HEK293T (cell line): ENCODE measurements around the gene B2M.

Experiments used
- CTCF ChIA-PET: fragments of 350-600 bp; formaldehyde crosslinking; extraction: SDS; loops from one replicate; lab custom pipeline; 2021; ENCODE audit warnings: antibody characterized with exemption, inconsistent platforms; lab: Yijun Ruan, JAX
- POLR2A ChIA-PET: fragments of 350-600 bp; formaldehyde crosslinking; extraction: SDS; loops from one replicate; lab custom pipeline; 2020; ENCODE audit warnings: antibody characterized with exemption, inconsistent platforms; lab: Yijun Ruan, JAX
- DNase-seq: peaks from one replicate; pipeline ENCODE4 v3.0.0; 2012; ENCODE audit warnings: mixed read lengths; ENCODE audit errors: extremely low spot score
- ARNT ChIP-seq: fragments of 450-650 bp; IDR thresholded peaks from 2 replicates; pipeline ENCODE4 v1.6.1; 2017; ENCODE audit warnings: mild to moderate bottlenecking
- BHLHE40 ChIP-seq: fragments of 450-650 bp; IDR thresholded peaks from 2 replicates; pipeline ENCODE4 v1.6.1; 2016; ENCODE audit warnings: mild to moderate bottlenecking, moderate library complexity, borderline replicate concordance
- CTBP1 ChIP-seq: fragments of 450-650 bp; IDR thresholded peaks from 2 replicates; pipeline ENCODE4 v1.6.1; 2016; ENCODE audit warnings: borderline replicate concordance
- ELF4 ChIP-seq: fragments of 450-650 bp; IDR thresholded peaks from 2 replicates; pipeline ENCODE4 v1.6.1; 2017; ENCODE audit warnings: antibody characterized with exemption
- FOXA1 ChIP-seq: fragments of 450-650 bp; IDR thresholded peaks from 2 replicates; pipeline ENCODE4 v1.6.1; 2016; ENCODE audit warnings: mild to moderate bottlenecking
- FOXK2 ChIP-seq: fragments of 450-650 bp; IDR thresholded peaks from 2 replicates; pipeline ENCODE4 v1.6.1; 2016; ENCODE audit warnings: mild to moderate bottlenecking
- FOXM1 ChIP-seq: fragments of 450-650 bp; IDR thresholded peaks from 2 replicates; pipeline ENCODE4 v1.6.1; 2017; ENCODE audit warnings: mild to moderate bottlenecking, borderline replicate concordance
- HDGF ChIP-seq: fragments of 450-650 bp; IDR thresholded peaks from 2 replicates; pipeline ENCODE4 v1.6.1; 2017; ENCODE audit warnings: antibody characterized with exemption, borderline replicate concordance
- L3MBTL2 ChIP-seq: fragments of 450-650 bp; conservative IDR thresholded peaks from 2 replicates; pipeline ENCODE4 v1.6.1; 2016; ENCODE audit warnings: mild to moderate bottlenecking
- LEF1 ChIP-seq: fragments of 450-650 bp; IDR thresholded peaks from 2 replicates; pipeline ENCODE4 v1.6.1; 2017; ENCODE audit warnings: mild to moderate bottlenecking, borderline replicate concordance
- NFRKB ChIP-seq: fragments of 450-650 bp; IDR thresholded peaks from 2 replicates; pipeline ENCODE4 v1.6.1; 2016; ENCODE audit warnings: mild to moderate bottlenecking, moderate library complexity
- PKNOX1 ChIP-seq: fragments of 450-650 bp; IDR thresholded peaks from 2 replicates; pipeline ENCODE4 v1.6.1; 2016
- SP1 ChIP-seq: fragments of 450-650 bp; IDR thresholded peaks from 2 replicates; pipeline ENCODE4 v1.6.1; 2017
- SUZ12 ChIP-seq: fragments of 450-650 bp; IDR thresholded peaks from 2 replicates; pipeline ENCODE4 v1.6.1; 2016; ENCODE audit warnings: mild to moderate bottlenecking
- TARDBP ChIP-seq: fragments of 450-650 bp; IDR thresholded peaks from 2 replicates; pipeline ENCODE4 v1.6.1; 2016
- ZNF384 ChIP-seq: fragments of 450-650 bp; IDR thresholded peaks from 2 replicates; pipeline ENCODE4 v1.6.1; 2016

Gene B2M

DNA sequence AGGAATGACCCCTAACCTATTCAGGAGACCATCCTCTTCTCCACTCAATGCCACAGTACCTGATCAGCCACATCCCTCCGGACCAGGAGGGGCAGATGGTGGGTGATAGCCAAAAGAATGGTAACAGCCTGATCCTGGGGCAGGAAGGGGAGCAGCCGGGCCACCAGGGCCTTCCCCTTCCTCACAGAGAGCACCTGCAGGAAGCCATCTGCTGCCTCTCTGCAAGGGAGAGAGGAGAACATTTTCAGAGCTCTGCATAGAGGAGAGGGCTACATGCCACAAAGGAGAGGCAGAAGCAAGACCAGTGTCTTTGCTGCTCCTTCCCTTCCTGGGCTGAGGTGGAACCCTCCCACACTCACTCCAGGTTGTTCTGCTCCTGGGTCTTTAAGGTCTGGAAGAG is 42.4 kb upstream of the B2M start:
- no peak for DNase-seq
- CTCF ChIA-PET: no interaction called here
- TF ChIP-seq BHLHE40: no peak
- no peak for TF ChIP-seq FOXK2
- TF ChIP-seq LEF1: no peak
- TF ChIP-seq FOXM1: no peak
- POLR2A ChIA-PET: no interaction called here

DNA sequence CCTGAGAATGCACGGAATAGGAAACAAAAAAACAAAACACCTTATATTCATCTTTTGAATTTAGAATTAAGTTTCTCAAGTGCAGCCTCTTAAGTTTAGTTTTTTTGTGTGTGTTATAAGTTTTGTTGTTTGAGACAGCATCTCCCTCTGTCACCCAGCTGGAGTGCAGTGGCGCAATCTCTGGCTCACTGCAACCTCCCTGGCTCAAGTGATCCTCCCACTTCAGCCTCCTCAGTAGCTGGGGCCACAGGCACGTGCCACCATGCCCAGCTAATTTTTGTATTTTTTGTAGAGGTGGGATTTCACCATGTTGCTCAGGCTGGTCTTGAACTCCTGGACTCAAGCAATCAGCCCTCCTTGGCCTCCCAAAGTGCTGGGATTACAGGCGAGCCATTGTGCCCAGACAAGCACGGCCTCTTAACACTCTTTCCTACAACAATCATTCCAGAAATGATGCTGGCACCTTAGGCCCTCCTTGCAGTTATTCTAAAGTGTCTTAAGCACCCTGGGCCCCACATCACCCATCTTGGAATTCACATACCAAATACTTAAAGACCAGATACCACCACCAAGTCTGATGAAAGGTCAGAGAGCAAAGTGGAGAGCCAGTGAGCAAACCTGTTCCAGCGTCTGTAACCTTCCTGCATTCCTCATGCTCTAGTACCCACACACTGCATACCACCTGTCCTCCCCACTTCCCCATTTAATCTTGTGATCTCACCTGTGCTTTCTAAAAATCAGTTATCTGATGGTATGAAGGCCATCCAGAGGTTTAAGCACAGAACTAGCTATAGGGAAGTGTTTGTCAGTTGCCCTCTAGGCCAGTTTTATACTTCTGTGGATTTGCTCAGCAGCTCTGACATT is 41.0 kb upstream of the B2M start:
- TF ChIP-seq ARNT (no peak), TARDBP (no peak), FOXK2 (no peak), HDGF (no peak), FOXM1 (no peak), ZNF384 (no peak), ELF4 (no peak), FOXA1 (no peak), BHLHE40 (no peak), PKNOX1 (no peak), LEF1 (no peak), NFRKB (no peak), L3MBTL2 (no peak)
- CTCF ChIA-PET: no interaction called here
- POLR2A ChIA-PET: no interaction called here
- no peak for DNase-seq

GRCh38 chr15:44673639-44674038 is 37.7 kb upstream of the B2M start:
- ChIA-PET CTCF (no interaction called here), POLR2A (no interaction called here)
- DNase-seq: no peak
- no peak for TF ChIP-seq ARNT
- no peak for TF ChIP-seq NFRKB
- TF ChIP-seq LEF1: no peak
- TF ChIP-seq L3MBTL2: no peak
- no peak for TF ChIP-seq SUZ12
- no peak for TF ChIP-seq BHLHE40
- TF ChIP-seq ELF4: no peak
- TF ChIP-seq SP1: no peak
- TF ChIP-seq PKNOX1: no peak
- TF ChIP-seq CTBP1: no peak
- no peak for TF ChIP-seq FOXM1
- no peak for TF ChIP-seq TARDBP
- TF ChIP-seq FOXA1: no peak
- no peak for TF ChIP-seq HDGF
- no peak for TF ChIP-seq FOXK2
- TF ChIP-seq ZNF384: no peak

- no peak for DNase-seq
- ChIA-PET CTCF (no interaction called here), POLR2A (no interaction called here)
- TF ChIP-seq PKNOX1 (no peak), SUZ12 (no peak), LEF1 (no peak)
Observed at GRCh38 chr15:44675911-44676310, 35.4 kb upstream of the B2M start.

GRCh38 chr15:44676676-44677075 is 34.6 kb upstream of the B2M start:
- no peak for DNase-seq
- CTCF ChIA-PET: interaction anchor here (1.3 kb wide), 1 partner anchor 9 kb away, joined by 3 read pairs; no protein-coding TSS in a partner anchor
- TF ChIP-seq SP1 (no peak), FOXK2 (no peak), HDGF (no peak), ELF4 (no peak), ZNF384 (no peak), PKNOX1 (no peak), L3MBTL2 (no peak), SUZ12 (no peak), ARNT (no peak), BHLHE40 (no peak), FOXA1 (no peak), NFRKB (no peak), FOXM1 (no peak), CTBP1 (no peak), TARDBP (no peak)
- POLR2A ChIA-PET: interaction anchor here (1.8 kb wide), 1 partner anchor 35 kb away, joined by 6 read pairs; the partner anchor contains the start of genes B2M and PATL2
